Body of pancreas (tissue), 4 donors: Measurements from ENCODE around the gene HMSD. TPM values are rescaled to one million over a fixed set of nuclear protein-coding genes. Genes with fewer than 3 reads are reported as not detected.
A peak's percentile ranks its signal among the peaks of the same experiment; 100 is the strongest.

ENCODE experiments used
- ATAC-seq: fragments of 150-250 bp; one replicate; pipeline ENCODE4 v1.9.1; 2016
- DNase-seq, 4 donors: peaks; one replicate each; pipeline ENCODE4 v3.0.0-alpha.2; 2019
- H3K27ac ChIP-seq, 4 donors: fragments of 200-600 bp; sonication (generic); 1 replicate in 3 of 4; 2 replicates in 1 of 4; pipeline versions ENCODE4 v1.5.1 to v1.6.1; 2016 to 2019; ENCODE audit warnings: mild to moderate bottlenecking in 1 of 4, mixed read lengths in 1 of 4, moderate library complexity in 1 of 4
- H3K27me3 ChIP-seq, 2 donors: fragments of 200-600 bp; sonication (generic); one replicate each; pipeline ENCODE4 v1.6.0; 2016; ENCODE audit warnings: mild to moderate bottlenecking in 1 of 2
- H3K36me3 ChIP-seq, 2 donors: fragments of 200-600 bp; sonication (generic); replicated peaks in 1 of 2; 2 replicates each; pipeline ENCODE4 v1.5.1; 2016; ENCODE audit warnings: low read depth in 2 of 2; ENCODE audit not compliant: insufficient read depth in 1 of 2
- H3K4me1 ChIP-seq: fragments of 200-600 bp; sonication (generic); one replicate; pipeline ENCODE4 v1.6.0; 2016
- H3K4me3 ChIP-seq, 2 donors: fragments of 200-600 bp; sonication (generic); 1 replicate in 1 of 2; 2 replicates in 1 of 2; pipeline ENCODE4 v1.5.1; 2016 to 2019
- H3K9me3 ChIP-seq, 3 donors: fragments of 200-600 bp; sonication (generic); 1 replicate in 2 of 3; 2 replicates in 1 of 3; pipeline ENCODE4 v1.5.1; 2016
- POLR2A ChIP-seq, 3 donors: fragments of 450-650 bp; IDR thresholded peaks; one replicate each; pipeline ENCODE4 v1.6.1; 2016; ENCODE audit warnings: antibody characterized with exemption in 3 of 3, mild to moderate bottlenecking in 2 of 3
- WGBS, 2 donors: methylation state at CpG; one replicate each; pipeline ENCODE4 v1.1.5; 2017; 5-methylcytosine and 5-hydroxymethylcytosine counted together
- intact Hi-C: fragments of 100-400 bp; cut with DNase I; formaldehyde crosslinking; loops from one replicate; pipeline ENCODE4 v1.15.1; 2023
- total RNA-seq, 2 donors: library from RNA; depleted of rRNA; stranded (reverse); fragments of >200 nt; gene quantifications; one replicate each; pipeline ENCODE4 v1.1.0, GENCODE V29; 2016
- TF ChIP-seq, protein P1 (sequence below), 7 experiments: fragments of 450-650 bp in 4 of 7; fragments of 200-600 bp in 3 of 7; sonication (generic) in 3 of 7; IDR thresholded peaks; one replicate each; pipeline ENCODE4 v1.5.1; 2016 to 2019; ENCODE audit warnings: antibody characterized with exemption in 7 of 7

The HMSD gene
- total RNA-seq, 2 donors from 2014 or later: not detected

GRCh38 chr18:63986885-63987284, 37.8 kb downstream of the HMSD start:
- WGBS, 2 donors: 67 to 75% methylated on average over 7 of the region's 7 CpGs
- TF ChIP-seq POLR2A (IDR thresholded peaks at IDR 0.05): no peak
- TF ChIP-seq, protein P1, sequence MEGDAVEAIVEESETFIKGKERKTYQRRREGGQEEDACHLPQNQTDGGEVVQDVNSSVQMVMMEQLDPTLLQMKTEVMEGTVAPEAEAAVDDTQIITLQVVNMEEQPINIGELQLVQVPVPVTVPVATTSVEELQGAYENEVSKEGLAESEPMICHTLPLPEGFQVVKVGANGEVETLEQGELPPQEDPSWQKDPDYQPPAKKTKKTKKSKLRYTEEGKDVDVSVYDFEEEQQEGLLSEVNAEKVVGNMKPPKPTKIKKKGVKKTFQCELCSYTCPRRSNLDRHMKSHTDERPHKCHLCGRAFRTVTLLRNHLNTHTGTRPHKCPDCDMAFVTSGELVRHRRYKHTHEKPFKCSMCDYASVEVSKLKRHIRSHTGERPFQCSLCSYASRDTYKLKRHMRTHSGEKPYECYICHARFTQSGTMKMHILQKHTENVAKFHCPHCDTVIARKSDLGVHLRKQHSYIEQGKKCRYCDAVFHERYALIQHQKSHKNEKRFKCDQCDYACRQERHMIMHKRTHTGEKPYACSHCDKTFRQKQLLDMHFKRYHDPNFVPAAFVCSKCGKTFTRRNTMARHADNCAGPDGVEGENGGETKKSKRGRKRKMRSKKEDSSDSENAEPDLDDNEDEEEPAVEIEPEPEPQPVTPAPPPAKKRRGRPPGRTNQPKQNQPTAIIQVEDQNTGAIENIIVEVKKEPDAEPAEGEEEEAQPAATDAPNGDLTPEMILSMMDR (IDR thresholded peaks at IDR 0.05): no peak
- ATAC-seq (no peak), DNase-seq (no peak)
- Histone ChIP-seq H3K27ac (no peak overlapping the region), H3K27me3 (no peaks in the 10 kb centered on the region), H3K36me3 (peaks cover 0 to 11% of the 10 kb centered on the region in 2 donors), H3K4me1 (no peaks in the 10 kb centered on the region), H3K4me3 (no peak overlapping the region), H3K9me3 (no peaks in the 10 kb centered on the region)
- intact Hi-C loops: no loop called here

GRCh38 chr18:63987743-63988142, 38.6 kb downstream of the HMSD start:
- DNase-seq: no peak
- Histone ChIP-seq H3K27me3 (no peaks in the 10 kb centered on the region), H3K9me3 (no peaks in the 10 kb centered on the region), H3K36me3 (peaks cover 0 to 11% of the 10 kb centered on the region in 2 donors), H3K4me3 (no peak overlapping the region), H3K4me1 (no peaks in the 10 kb centered on the region), H3K27ac (no peak overlapping the region)
- WGBS, 2 donors: 40 to 61% methylated on average over 2 of the region's 2 CpGs
- TF ChIP-seq POLR2A (IDR thresholded peaks at IDR 0.05): no peak
- TF ChIP-seq, protein P1 (IDR thresholded peaks at IDR 0.05): no peak
- no peak for ATAC-seq
- intact Hi-C loops: no loop called here

- ATAC-seq: no peak
- H3K27me3 ChIP-seq: no peaks in the 10 kb centered on the region
- H3K36me3 ChIP-seq: peaks cover 0 to under 1% of the 10 kb centered on the region in 2 donors
- H3K27ac ChIP-seq: no peak overlapping the region
- no peak for DNase-seq
- no peaks in the 10 kb centered on the region for H3K9me3 ChIP-seq
- peaks cover 7% of the 10 kb centered on the region for H3K4me1 ChIP-seq
- intact Hi-C loops: no loop called here
- WGBS, 2 donors: 76 to 79% methylated on average over 7 of the region's 7 CpGs
- no peak overlapping the region for H3K4me3 ChIP-seq
- TF ChIP-seq, protein P1 (IDR thresholded peaks at IDR 0.05): no peak
- TF ChIP-seq POLR2A (IDR thresholded peaks at IDR 0.05): no peak
Measured at GRCh38 chr18:63992751-63993150, 43.6 kb downstream of the HMSD start.

DNA sequence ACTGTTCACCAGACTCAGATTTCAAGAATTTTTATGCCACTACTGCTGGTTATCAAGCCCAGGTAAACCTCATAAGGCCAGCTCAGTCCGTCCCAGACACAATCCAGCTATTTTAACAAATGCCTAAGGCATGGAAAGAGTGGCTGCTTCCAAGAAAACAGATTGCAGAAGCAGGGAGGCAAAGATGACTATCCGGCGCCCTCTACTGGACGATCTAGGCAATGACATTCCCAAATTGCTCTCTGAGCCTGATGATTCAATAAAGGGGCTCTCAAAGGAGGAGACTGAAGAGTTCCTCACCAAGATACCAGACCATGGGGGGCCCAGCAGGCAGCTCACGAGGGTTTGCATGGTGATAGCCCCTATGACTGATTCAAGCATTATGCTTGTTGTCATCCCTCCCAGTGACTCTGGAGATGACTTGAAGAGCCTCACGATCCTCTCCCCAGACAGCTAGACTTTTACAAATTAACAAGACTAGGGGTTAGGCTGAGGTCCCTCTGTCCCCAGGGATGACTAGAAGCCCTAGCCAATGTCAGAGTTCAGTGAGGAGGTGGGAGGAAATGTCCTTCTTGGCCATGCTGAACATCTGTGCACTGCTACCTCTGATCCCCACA, 45.8 kb downstream of the HMSD start:
- WGBS, 2 donors: 20 to 26% methylated on average over 5 to 6 of the region's 6 CpGs
- Histone ChIP-seq H3K9me3 (no peaks in the 10 kb centered on the region), H3K4me1 (peaks cover 17% of the 10 kb centered on the region), H3K4me3 (no peak overlapping the region), H3K27ac (no peak overlapping the region), H3K36me3 (no peaks in the 10 kb centered on the region), H3K27me3 (no peaks in the 10 kb centered on the region)
- intact Hi-C loops: no loop called here
- ATAC-seq: peak; percentile 68
- TF ChIP-seq, protein P1 (IDR thresholded peaks at IDR 0.05): peak; percentile 68 to 88 (median 77)
- no peak for TF ChIP-seq POLR2A (IDR thresholded peaks at IDR 0.05)
- DNase-seq: peak; percentile 45 to 68 (median 53)

DNA sequence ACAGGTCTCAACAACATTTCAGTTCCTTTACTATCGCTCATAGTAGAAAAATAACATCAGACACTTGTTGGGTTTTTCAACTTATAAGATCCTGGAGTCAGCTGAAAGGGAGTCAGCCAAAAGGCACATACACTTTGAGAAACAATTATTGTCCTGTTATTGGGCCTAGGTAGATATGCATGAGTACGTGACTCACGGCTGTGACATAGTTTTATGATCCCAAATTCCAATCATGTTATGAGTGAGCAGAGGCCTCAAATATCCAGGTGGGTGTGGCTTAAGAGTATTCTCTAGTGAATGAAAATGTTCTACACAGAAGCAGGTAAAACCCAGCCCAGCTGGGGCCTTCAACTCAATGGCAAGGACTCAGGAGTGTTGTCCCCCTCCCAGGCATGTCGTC, 47.9 kb downstream of the HMSD start:
- Histone ChIP-seq H3K4me1 (peaks cover 19% of the 10 kb centered on the region), H3K9me3 (no peaks in the 10 kb centered on the region), H3K27ac (no peak overlapping the region), H3K4me3 (no peak overlapping the region), H3K36me3 (no peaks in the 10 kb centered on the region), H3K27me3 (no peaks in the 10 kb centered on the region)
- ATAC-seq: no peak
- 79 to 84% methylated on average over 4 of the region's 4 CpGs for WGBS, 2 donors
- no peak for DNase-seq
- intact Hi-C loops: no loop called here
- TF ChIP-seq, protein P1 (IDR thresholded peaks at IDR 0.05): no peak
- no peak for TF ChIP-seq POLR2A (IDR thresholded peaks at IDR 0.05)
